PFSK-1 (cell line): ENCODE measurements around the gene TNFRSF17.

Source experiments
- FOXP2 ChIP-seq: optimal IDR thresholded peaks from 2 replicates; pipeline ENCODE3; 2011; ENCODE audit warnings: borderline replicate concordance, control low read depth, inconsistent platforms; ENCODE audit not compliant: insufficient read depth; ENCODE audit errors: extremely low read length, extremely low read depth
- POLR2AphosphoS5 ChIP-seq: IDR thresholded peaks from 2 replicates; pipeline ENCODE4 v1.6.1; 2012; ENCODE audit warnings: low read depth, mild to moderate bottlenecking, control low read depth, low read length, moderate library complexity
- REST ChIP-seq, 2 experiments: IDR thresholded peaks; 2 replicates each; pipeline versions ENCODE4 v1.6.1 to v1.8.0; 2011 to 2012; ENCODE audit warnings: low read depth in 2 of 2, low read length in 2 of 2, control low read depth in 1 of 2, inconsistent platforms in 1 of 2, mild to moderate bottlenecking in 1 of 2, moderate library complexity in 1 of 2; ENCODE audit not compliant: insufficient read depth in 1 of 2
- TAF1 ChIP-seq: IDR thresholded peaks from 2 replicates; pipeline ENCODE4 v1.6.1; 2012; ENCODE audit warnings: low read length, control low read depth, borderline replicate concordance; ENCODE audit not compliant: insufficient read depth

DNA sequence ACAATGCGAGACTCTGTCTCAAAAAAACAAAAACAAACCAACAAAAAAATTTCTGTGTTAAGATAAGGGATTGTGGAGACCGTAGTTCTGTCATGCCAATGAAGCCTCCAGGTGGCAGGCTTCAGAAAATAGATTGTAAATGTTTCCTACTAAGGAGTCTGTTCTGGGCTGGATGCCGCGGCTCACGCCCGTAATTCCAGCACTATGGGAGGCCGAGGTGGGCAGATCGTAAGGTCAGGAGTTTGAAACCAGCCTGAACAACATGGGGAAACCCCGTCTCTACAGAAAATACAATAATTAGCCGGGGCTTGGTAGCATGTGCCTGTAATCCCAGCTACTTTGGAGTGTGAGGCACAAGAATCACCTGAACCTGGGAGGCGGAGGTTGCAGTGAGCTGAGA is 7.1 kb downstream of the TNFRSF17 start:
- TF ChIP-seq POLR2AphosphoS5 (no peak), TAF1 (no peak), REST (IDR thresholded peaks at IDR 0.05; ENCODE audit: insufficient read depth in 1 of 2, low read depth in 2 of 2, low read length in 2 of 2) (no peak), FOXP2 (no peak)
